ENCODE data around the gene CD300A.

Gene CD300A

GRCh38 chr17:74466111-74466827 is at the start of gene CD300A:
CD300A (plus strand) TSS chr17:74466634; CDS start chr17:74466704, 70 bp downstream.
- Histone ChIP-seq H3K79me2 (ENCODE audit: control insufficient read depth, insufficient read depth, low read length, unreplicated experiment) (no peaks in the 10 kb centered on the region), H3K4me3 (ENCODE audit: low read depth, low read length) (no peak within 1 kb of the TSS), H3K27me3 (ENCODE audit: insufficient read depth, low read length) (peaks cover 26% of the 10 kb centered on the region), H3K36me3 (ENCODE audit: insufficient read depth, low read length) (no peaks in the 10 kb centered on the region), H2AFZ (ENCODE audit: low read length, unreplicated experiment) (no peak within 1 kb of the TSS), H3K27ac (ENCODE audit: low read depth, low read length) (no peak within 1 kb of the TSS), H3K4me1 (ENCODE audit: control insufficient read depth, insufficient read depth, low read length, unreplicated experiment) (no peaks in the 10 kb centered on the region)

DNA sequence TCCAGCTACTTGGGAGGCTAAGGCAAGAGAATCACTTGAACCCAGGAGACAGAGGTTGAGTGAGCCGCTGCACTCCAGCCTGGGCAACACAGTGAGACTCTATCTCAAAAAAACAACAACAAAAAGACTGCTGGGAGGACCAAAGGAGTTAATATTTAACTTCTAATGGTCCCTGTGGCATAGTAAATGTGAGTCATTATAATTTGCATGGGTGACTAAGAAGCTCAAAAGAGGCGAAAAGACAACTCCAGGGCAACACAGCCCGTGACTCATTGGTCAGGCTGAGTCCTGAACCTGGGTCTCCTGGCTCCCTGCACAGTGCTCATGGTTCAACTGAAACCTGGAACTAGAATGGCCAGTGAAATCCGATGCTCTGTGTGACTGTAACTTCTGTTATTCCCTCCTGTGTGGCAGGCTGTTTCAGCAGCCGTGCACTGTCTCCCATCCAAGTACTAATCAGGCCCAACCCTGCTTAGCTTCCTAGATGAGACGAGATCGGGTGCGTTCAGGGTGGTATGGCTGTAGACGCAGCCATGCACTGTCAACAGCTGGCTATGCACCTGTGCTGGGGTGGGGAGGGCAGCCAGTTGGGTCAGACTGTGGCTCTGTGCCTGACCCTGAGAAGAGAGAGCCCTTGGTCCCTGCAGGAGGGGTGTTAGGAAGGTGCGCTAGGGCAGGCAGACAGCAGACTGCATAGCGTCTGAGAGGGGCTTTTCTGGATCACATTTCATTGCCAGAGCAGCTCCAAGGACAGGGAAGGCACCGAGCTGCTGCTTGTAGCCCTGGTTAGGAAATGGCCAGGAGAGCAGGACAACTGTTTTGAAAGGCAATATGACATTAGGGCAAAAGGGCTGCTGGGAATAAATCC is 49.0 kb upstream of the CD300A start:
- no peak overlapping the region for H3K27ac ChIP-seq (ENCODE audit: low read depth, low read length)
- H3K79me2 ChIP-seq (ENCODE audit: control insufficient read depth, insufficient read depth, low read length, unreplicated experiment) = no peaks in the 10 kb centered on the region
- H3K4me3 ChIP-seq (ENCODE audit: low read depth, low read length) = no peak overlapping the region
- no peaks in the 10 kb centered on the region for H3K27me3 ChIP-seq (ENCODE audit: insufficient read depth, low read length)
- no peaks in the 10 kb centered on the region for H3K4me1 ChIP-seq (ENCODE audit: control insufficient read depth, insufficient read depth, low read length, unreplicated experiment)
- no peak overlapping the region for H2AFZ ChIP-seq (ENCODE audit: low read length, unreplicated experiment)
- no peaks in the 10 kb centered on the region for H3K36me3 ChIP-seq (ENCODE audit: insufficient read depth, low read length)

- Histone ChIP-seq H3K79me2 (ENCODE audit: control insufficient read depth, insufficient read depth, low read length, unreplicated experiment) (no peaks in the 10 kb centered on the region), H3K36me3 (ENCODE audit: insufficient read depth, low read length) (no peaks in the 10 kb centered on the region), H3K27ac (ENCODE audit: low read depth, low read length) (no peak overlapping the region), H3K4me3 (ENCODE audit: low read depth, low read length) (no peak overlapping the region), H3K4me1 (ENCODE audit: control insufficient read depth, insufficient read depth, low read length, unreplicated experiment) (no peaks in the 10 kb centered on the region), H3K27me3 (ENCODE audit: insufficient read depth, low read length) (no peaks in the 10 kb centered on the region), H2AFZ (ENCODE audit: low read length, unreplicated experiment) (no peak overlapping the region)
These were observed 46.5 kb upstream of the CD300A start for GRCh38 chr17:74419928-74420411.

- Histone ChIP-seq H3K36me3 (ENCODE audit: insufficient read depth, low read length) (no peaks in the 10 kb centered on the region), H2AFZ (ENCODE audit: low read length, unreplicated experiment) (no peak overlapping the region), H3K4me3 (ENCODE audit: low read depth, low read length) (no peak overlapping the region), H3K27ac (ENCODE audit: low read depth, low read length) (no peak overlapping the region), H3K4me1 (ENCODE audit: control insufficient read depth, insufficient read depth, low read length, unreplicated experiment) (no peaks in the 10 kb centered on the region), H3K27me3 (ENCODE audit: insufficient read depth, low read length) (no peaks in the 10 kb centered on the region), H3K79me2 (ENCODE audit: control insufficient read depth, insufficient read depth, low read length, unreplicated experiment) (no peaks in the 10 kb centered on the region)
These were observed 42.3 kb upstream of the CD300A start for GRCh38 chr17:74424117-74424516.

DNA sequence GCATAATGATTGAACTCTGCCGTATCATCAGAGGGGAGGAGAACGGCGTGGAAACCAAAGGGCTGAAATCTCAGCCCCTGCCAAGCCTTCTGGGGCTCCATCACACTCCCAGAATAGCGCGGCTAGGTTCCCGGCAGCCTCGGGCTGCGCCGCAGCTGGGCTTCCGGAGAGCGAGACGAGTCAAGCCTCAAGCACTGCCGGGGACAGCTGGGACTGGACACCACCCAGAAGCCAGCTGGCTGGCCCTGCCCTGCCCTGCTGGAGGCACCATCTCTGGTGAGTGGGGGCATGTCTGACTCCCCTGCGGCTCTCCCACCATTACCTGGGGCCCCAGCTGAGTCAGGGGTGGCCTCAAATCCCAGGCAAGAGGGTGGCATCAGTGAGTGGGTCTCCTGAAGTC is 41.8 kb upstream of the CD300A start:
- H3K79me2 ChIP-seq (ENCODE audit: control insufficient read depth, insufficient read depth, low read length, unreplicated experiment) = no peaks in the 10 kb centered on the region
- H3K36me3 ChIP-seq (ENCODE audit: insufficient read depth, low read length) = no peaks in the 10 kb centered on the region
- no peaks in the 10 kb centered on the region for H3K4me1 ChIP-seq (ENCODE audit: control insufficient read depth, insufficient read depth, low read length, unreplicated experiment)
- no peak overlapping the region for H2AFZ ChIP-seq (ENCODE audit: low read length, unreplicated experiment)
- H3K27me3 ChIP-seq (ENCODE audit: insufficient read depth, low read length) = no peaks in the 10 kb centered on the region
- H3K27ac ChIP-seq (ENCODE audit: low read depth, low read length) = no peak overlapping the region
- no peak overlapping the region for H3K4me3 ChIP-seq (ENCODE audit: low read depth, low read length)

- Histone ChIP-seq H3K79me2 (ENCODE audit: control insufficient read depth, insufficient read depth, low read length, unreplicated experiment) (no peaks in the 10 kb centered on the region), H3K27ac (ENCODE audit: low read depth, low read length) (no peak overlapping the region), H3K36me3 (ENCODE audit: insufficient read depth, low read length) (no peaks in the 10 kb centered on the region), H3K4me1 (ENCODE audit: control insufficient read depth, insufficient read depth, low read length, unreplicated experiment) (no peaks in the 10 kb centered on the region), H2AFZ (ENCODE audit: low read length, unreplicated experiment) (no peak overlapping the region), H3K27me3 (ENCODE audit: insufficient read depth, low read length) (peaks cover 13% of the 10 kb centered on the region), H3K4me3 (ENCODE audit: low read depth, low read length) (no peak overlapping the region)
These were observed 39.8 kb upstream of the CD300A start for GRCh38 chr17:74426551-74427047.

DNA sequence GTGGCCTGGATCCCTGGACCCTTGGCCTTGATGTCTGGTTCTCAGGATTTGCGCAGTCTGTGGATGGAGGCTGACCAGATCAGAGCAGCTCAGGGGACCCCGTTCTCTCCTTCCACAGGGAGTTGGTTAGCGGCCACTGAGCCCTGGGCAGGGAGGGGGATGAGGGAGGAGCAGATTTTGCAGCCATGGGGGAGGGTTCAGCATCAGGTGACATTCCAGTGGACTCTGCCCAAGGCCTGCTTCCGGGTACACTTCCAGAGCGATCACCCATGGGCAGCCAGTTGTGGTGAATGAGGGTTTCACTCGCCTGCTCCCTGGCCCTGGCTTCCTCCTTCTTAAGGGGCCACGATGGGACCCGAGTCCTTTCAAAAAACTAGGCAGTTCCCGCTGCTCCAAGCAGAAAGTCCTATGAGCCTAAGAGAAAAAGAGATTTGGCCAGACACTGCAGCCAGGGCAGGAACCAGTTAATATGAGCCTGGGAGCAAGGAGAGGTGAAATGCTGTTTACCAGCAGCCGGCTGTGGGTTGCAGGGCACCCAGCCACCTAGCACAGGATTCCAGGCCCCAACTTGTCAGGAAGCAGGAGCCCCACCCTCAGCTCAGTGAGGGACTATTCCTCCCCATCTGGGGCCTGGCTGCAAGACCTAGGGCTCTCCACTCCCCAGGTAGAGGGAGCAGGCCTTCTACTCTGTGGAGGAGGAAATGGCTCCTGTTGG is 39.2 kb upstream of the CD300A start:
- Histone ChIP-seq H3K4me1 (ENCODE audit: control insufficient read depth, insufficient read depth, low read length, unreplicated experiment) (peaks cover 4% of the 10 kb centered on the region), H3K27ac (ENCODE audit: low read depth, low read length) (no peak overlapping the region), H3K4me3 (ENCODE audit: low read depth, low read length) (no peak overlapping the region), H3K36me3 (ENCODE audit: insufficient read depth, low read length) (no peaks in the 10 kb centered on the region), H3K27me3 (ENCODE audit: insufficient read depth, low read length) (peaks cover 19% of the 10 kb centered on the region), H3K79me2 (ENCODE audit: control insufficient read depth, insufficient read depth, low read length, unreplicated experiment) (no peaks in the 10 kb centered on the region), H2AFZ (ENCODE audit: low read length, unreplicated experiment) (no peak overlapping the region)

GRCh38 chr17:74427763-74428153 is 38.7 kb upstream of the CD300A start:
- no peak overlapping the region for H3K4me3 ChIP-seq (ENCODE audit: low read depth, low read length)
- peaks cover 4% of the 10 kb centered on the region for H3K4me1 ChIP-seq (ENCODE audit: control insufficient read depth, insufficient read depth, low read length, unreplicated experiment)
- H3K79me2 ChIP-seq (ENCODE audit: control insufficient read depth, insufficient read depth, low read length, unreplicated experiment) = no peaks in the 10 kb centered on the region
- H3K27me3 ChIP-seq (ENCODE audit: insufficient read depth, low read length) = peaks cover 24% of the 10 kb centered on the region
- H2AFZ ChIP-seq (ENCODE audit: low read length, unreplicated experiment) = no peak overlapping the region
- H3K27ac ChIP-seq (ENCODE audit: low read depth, low read length) = no peak overlapping the region
- H3K36me3 ChIP-seq (ENCODE audit: insufficient read depth, low read length) = no peaks in the 10 kb centered on the region

GRCh38 chr17:74429604-74430384 is 36.6 kb upstream of the CD300A start:
- no peaks in the 10 kb centered on the region for H3K36me3 ChIP-seq (ENCODE audit: insufficient read depth, low read length)
- peaks cover 41% of the 10 kb centered on the region for H3K27me3 ChIP-seq (ENCODE audit: insufficient read depth, low read length)
- H3K4me3 ChIP-seq (ENCODE audit: low read depth, low read length) = no peak overlapping the region
- H3K4me1 ChIP-seq (ENCODE audit: control insufficient read depth, insufficient read depth, low read length, unreplicated experiment) = peaks cover 4% of the 10 kb centered on the region
- H3K79me2 ChIP-seq (ENCODE audit: control insufficient read depth, insufficient read depth, low read length, unreplicated experiment) = no peaks in the 10 kb centered on the region
- H2AFZ ChIP-seq (ENCODE audit: low read length, unreplicated experiment) = no peak overlapping the region
- no peak overlapping the region for H3K27ac ChIP-seq (ENCODE audit: low read depth, low read length)

DNA sequence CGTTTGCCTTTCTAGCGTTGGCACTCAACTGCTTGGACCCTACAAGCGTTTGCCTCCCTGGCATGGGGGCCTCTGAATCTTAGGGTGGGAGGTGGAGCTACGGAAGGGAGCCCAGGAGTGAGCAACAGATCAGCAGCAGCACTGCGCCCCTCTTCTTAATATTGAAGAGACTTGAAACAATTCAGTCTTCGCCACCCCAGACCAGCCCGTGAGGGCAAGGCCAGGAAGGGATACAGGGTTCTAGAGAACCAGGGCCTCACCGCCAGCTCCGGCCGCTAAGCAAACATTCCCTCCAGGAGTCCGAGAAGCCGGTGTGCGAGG is 36.1 kb upstream of the CD300A start:
- Histone ChIP-seq H2AFZ (ENCODE audit: low read length, unreplicated experiment) (no peak overlapping the region), H3K36me3 (ENCODE audit: insufficient read depth, low read length) (no peaks in the 10 kb centered on the region), H3K4me3 (ENCODE audit: low read depth, low read length) (0 out of 2 replicates have a peak overlapping the region, but pooled peaks have one; percentile 52), H3K4me1 (ENCODE audit: control insufficient read depth, insufficient read depth, low read length, unreplicated experiment) (peaks cover 4% of the 10 kb centered on the region), H3K27me3 (ENCODE audit: insufficient read depth, low read length) (peaks cover 41% of the 10 kb centered on the region), H3K79me2 (ENCODE audit: control insufficient read depth, insufficient read depth, low read length, unreplicated experiment) (no peaks in the 10 kb centered on the region), H3K27ac (ENCODE audit: low read depth, low read length) (no peak overlapping the region)
